Smooth muscle cell (in vitro differentiated cells): ENCODE data around the gene EOLA1. TPM values are rescaled to one million over a fixed set of nuclear protein-coding genes. Genes with fewer than 3 reads are reported as not detected.

Experiments used
- DNase-seq: peaks from one replicate; lab custom pipeline; 2025; ENCODE audit not compliant: unreplicated experiment; lab: John Stamatoyannopoulos, UW
- H2AFZ ChIP-seq: fragments of 200-600 bp; sonication (generic); 2 replicates; pipeline ENCODE4 v1.6.0; 2016; ENCODE audit warnings: antibody characterized with exemption, low read depth, mild to moderate bottlenecking
- H3F3A ChIP-seq: fragments of 200-600 bp; sonication (generic); 2 replicates; pipeline ENCODE4 v1.6.0; 2017; ENCODE audit warnings: antibody characterized with exemption, low read depth
- H3K27ac ChIP-seq: fragments of 200-600 bp; sonication (generic); 2 replicates; pipeline ENCODE4 v1.5.1; 2016; ENCODE audit warnings: low read depth, mild to moderate bottlenecking
- H3K27me3 ChIP-seq: fragments of 200-600 bp; sonication (generic); 2 replicates; pipeline ENCODE4 v1.6.1; 2016; ENCODE audit warnings: low read depth, mild to moderate bottlenecking
- H3K36me3 ChIP-seq: fragments of 200-600 bp; sonication (generic); 2 replicates; pipeline ENCODE4 v1.5.1; 2016; ENCODE audit warnings: low read depth
- H3K4me1 ChIP-seq: fragments of 200-600 bp; sonication (generic); 2 replicates; pipeline ENCODE4 v1.5.1; 2016; ENCODE audit warnings: low read depth
- H3K4me2 ChIP-seq: fragments of 200-600 bp; sonication (generic); 2 replicates; pipeline ENCODE4 v1.6.0; 2016; ENCODE audit warnings: mild to moderate bottlenecking
- H3K4me3 ChIP-seq: fragments of 200-600 bp; sonication (generic); 2 replicates; pipeline ENCODE4 v1.5.1; 2016; ENCODE audit warnings: mild to moderate bottlenecking
- H3K79me2 ChIP-seq: fragments of 200-600 bp; sonication (generic); 2 replicates; pipeline ENCODE4 v1.6.0; 2016; ENCODE audit warnings: low read depth, mild to moderate bottlenecking
- H3K9ac ChIP-seq: fragments of 200-600 bp; sonication (generic); 2 replicates; pipeline ENCODE4 v1.6.0; 2016; ENCODE audit warnings: low read depth
- H3K9me3 ChIP-seq: fragments of 200-600 bp; sonication (generic); replicated peaks from 2 replicates; pipeline ENCODE4 v1.5.1; 2016; ENCODE audit warnings: low read depth
- H4K20me1 ChIP-seq: fragments of 200-600 bp; sonication (generic); 2 replicates; pipeline ENCODE4 v1.6.0; 2016; ENCODE audit warnings: low read depth
- WGBS: methylation state at CpG from one replicate; pipeline ENCODE4 v1.1.7; 2016; ENCODE audit warnings: low lambda C conversion rate; 5-methylcytosine and 5-hydroxymethylcytosine counted together
- polyA plus RNA-seq: library from polyadenylated mRNA; unstranded; fragments of >200 nt; fragmentation: Nextera tagmentation; extraction: Ambion mirVana; gene quantifications from 2 replicates; pipeline ENCODE4 v1.2.1, GENCODE V29; 2016
- total RNA-seq: library from RNA; depleted of rRNA; stranded (reverse); fragments of >200 nt; gene quantifications from 2 replicates; pipeline ENCODE4 v1.2.3, GENCODE V29; 2014
- TF ChIP-seq, protein P1 (sequence below): fragments of 200-600 bp; sonication (generic); IDR thresholded peaks from 2 replicates; pipeline ENCODE4 v1.5.1; 2017; ENCODE audit warnings: borderline replicate concordance, mild to moderate bottlenecking, antibody characterized with exemption; ENCODE audit not compliant: insufficient read depth, poor library complexity, severe bottlenecking

Gene EOLA1
- total and polyA plus RNA-seq, 2 experiments from 2014 or later: 9.6 to 15.9 TPM

DNA sequence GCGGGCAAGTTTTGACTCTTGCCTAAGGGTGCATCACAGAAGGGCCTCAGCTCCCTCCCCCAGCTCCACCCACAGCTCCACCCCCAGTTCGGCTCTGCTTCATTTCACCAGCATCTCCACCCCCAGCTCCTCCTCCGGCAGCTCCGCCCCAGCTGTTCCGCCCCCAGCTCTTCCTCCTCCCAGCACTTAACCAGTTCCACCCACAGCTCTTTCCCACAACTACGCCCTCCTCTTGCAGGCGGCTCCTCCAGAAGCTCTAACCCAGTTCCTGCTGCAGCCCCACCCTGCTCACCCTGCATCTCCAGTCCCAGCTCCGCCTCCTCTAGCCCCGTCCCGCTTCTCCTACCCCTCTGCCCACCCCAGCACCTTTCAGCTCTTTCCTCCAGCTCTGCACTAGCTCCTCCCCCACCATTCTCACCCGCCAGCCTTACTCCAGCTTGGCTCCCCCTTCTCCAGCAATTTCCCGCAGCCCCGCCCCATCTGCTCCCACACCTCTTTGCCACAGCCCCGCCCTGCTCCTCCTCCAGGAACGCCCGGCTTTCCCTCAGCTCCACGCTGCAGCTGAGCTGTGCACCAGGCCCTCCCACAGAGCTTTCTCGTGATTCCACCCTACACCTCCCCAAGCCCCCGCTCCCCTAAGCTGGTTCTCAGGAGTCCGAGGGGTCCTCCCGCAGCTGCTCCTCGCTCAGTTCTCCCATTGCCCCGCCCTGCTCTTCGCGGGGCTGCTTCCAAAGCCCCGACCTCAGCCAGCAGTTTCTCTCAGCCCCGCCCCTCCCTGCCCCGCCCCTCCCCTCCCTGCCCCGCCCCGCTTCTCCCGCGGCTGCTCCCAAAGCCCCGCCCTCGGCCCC is 1.3 kb upstream of the EOLA1 start:
- Histone ChIP-seq H3K9ac (no peak overlapping the region), H2AFZ (no peak overlapping the region)

DNA sequence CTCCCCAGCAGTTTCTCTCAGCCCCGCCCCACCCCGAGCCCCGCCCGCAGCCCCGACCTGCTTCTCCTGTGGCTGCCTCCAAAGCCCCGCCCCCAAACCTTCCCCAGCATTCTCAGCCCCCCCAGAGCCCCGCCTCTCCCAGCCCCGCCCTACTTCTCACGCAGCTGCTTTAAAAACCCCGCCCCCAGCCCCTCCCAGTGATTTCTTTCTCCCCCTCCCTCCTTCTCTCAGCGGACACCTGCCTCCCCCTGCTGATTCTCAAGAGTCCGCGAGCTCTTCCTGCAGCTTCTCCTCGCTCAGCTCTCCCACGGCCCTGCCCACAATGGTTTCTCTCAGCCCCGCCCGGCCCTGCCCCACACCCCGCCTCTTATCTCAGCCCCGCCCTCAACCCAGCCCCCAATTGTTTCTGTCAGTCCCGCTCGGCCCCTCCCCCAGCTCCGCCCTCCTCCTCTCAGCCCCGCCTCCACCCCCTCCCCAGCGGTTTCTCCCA is 636 bp upstream of the EOLA1 start:
- H2AFZ ChIP-seq: no peak overlapping the region
- 40% methylated on average over 1 of the region's 24 CpGs for WGBS

More for the DNA sequence above, 1.3 kb upstream of the EOLA1 start:
- 61% methylated on average over 15 of the region's 34 CpGs for WGBS
- no peaks in the 10 kb centered on the region for H3K79me2 ChIP-seq
- no peaks in the 10 kb centered on the region for H3F3A ChIP-seq
- H3K27me3 ChIP-seq: no peaks in the 10 kb centered on the region
- H3K9me3 ChIP-seq: no peaks in the 10 kb centered on the region
- no peaks in the 10 kb centered on the region for H4K20me1 ChIP-seq
- H3K4me3 ChIP-seq: peak overlapping the region; percentile 57
- TF ChIP-seq, protein P1, sequence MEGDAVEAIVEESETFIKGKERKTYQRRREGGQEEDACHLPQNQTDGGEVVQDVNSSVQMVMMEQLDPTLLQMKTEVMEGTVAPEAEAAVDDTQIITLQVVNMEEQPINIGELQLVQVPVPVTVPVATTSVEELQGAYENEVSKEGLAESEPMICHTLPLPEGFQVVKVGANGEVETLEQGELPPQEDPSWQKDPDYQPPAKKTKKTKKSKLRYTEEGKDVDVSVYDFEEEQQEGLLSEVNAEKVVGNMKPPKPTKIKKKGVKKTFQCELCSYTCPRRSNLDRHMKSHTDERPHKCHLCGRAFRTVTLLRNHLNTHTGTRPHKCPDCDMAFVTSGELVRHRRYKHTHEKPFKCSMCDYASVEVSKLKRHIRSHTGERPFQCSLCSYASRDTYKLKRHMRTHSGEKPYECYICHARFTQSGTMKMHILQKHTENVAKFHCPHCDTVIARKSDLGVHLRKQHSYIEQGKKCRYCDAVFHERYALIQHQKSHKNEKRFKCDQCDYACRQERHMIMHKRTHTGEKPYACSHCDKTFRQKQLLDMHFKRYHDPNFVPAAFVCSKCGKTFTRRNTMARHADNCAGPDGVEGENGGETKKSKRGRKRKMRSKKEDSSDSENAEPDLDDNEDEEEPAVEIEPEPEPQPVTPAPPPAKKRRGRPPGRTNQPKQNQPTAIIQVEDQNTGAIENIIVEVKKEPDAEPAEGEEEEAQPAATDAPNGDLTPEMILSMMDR: no peak
- no peaks in the 10 kb centered on the region for H3K36me3 ChIP-seq
- peak; percentile 78 for DNase-seq
- no peaks in the 10 kb centered on the region for H3K4me1 ChIP-seq
- no peak overlapping the region for H3K27ac ChIP-seq
- peak overlapping the region; percentile 82 for H3K4me2 ChIP-seq

DNA sequence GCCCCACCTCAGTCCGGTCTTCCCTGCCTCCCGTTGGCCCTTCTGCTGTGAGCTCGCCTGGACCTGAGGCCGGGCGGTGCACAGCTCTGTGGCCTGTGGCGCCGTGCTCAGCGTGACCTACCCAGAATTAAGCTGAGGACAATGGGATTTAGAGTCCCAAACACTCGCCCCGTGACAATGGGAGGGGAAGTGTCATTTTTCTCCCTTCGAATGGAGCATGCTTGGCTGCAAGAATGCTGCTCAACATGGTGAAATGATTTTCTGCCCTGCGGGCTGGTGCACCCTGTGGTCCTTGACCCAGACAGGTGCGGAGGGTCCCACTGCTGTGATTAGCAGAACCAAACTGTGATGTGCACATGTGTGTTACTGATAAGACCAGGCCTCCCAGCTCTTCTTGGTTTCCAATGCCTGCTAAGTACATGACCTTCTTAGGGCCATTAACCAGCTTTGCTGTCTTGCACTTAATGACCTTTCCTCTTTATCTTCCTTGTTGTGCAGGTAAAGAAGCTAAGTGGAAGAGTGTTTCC is 772 bp downstream of the EOLA1 start:
- H3K4me2 ChIP-seq: peak overlapping the region; percentile 82
- TF ChIP-seq, protein P1: no peak
- 41% methylated on average over 13 of the region's 13 CpGs for WGBS
- no peaks in the 10 kb centered on the region for H3K4me1 ChIP-seq
- peak overlapping the region; percentile 93 for H3K27ac ChIP-seq
- H3K79me2 ChIP-seq: no peaks in the 10 kb centered on the region
- no peaks in the 10 kb centered on the region for H3K36me3 ChIP-seq
- DNase-seq: no peak
- no peaks in the 10 kb centered on the region for H3K27me3 ChIP-seq
- H3K9ac ChIP-seq: peak overlapping the region; percentile 71
- no peaks in the 10 kb centered on the region for H3K9me3 ChIP-seq
- no peaks in the 10 kb centered on the region for H4K20me1 ChIP-seq
- H3F3A ChIP-seq: no peaks in the 10 kb centered on the region
- H3K4me3 ChIP-seq: peak overlapping the region; percentile 50
- H2AFZ ChIP-seq: no peak overlapping the region

More for the DNA sequence above, 636 bp upstream of the EOLA1 start:
- DNase-seq: peak; percentile 78
- H3F3A ChIP-seq: no peaks in the 10 kb centered on the region
- H3K79me2 ChIP-seq: no peaks in the 10 kb centered on the region
- H4K20me1 ChIP-seq: no peaks in the 10 kb centered on the region
- TF ChIP-seq, protein P1: no peak
- no peaks in the 10 kb centered on the region for H3K9me3 ChIP-seq
- H3K4me3 ChIP-seq: peak overlapping the region; percentile 50
- no peaks in the 10 kb centered on the region for H3K4me1 ChIP-seq
- H3K36me3 ChIP-seq: no peaks in the 10 kb centered on the region
- peak overlapping the region; percentile 71 for H3K9ac ChIP-seq
- no peaks in the 10 kb centered on the region for H3K27me3 ChIP-seq
- H3K27ac ChIP-seq: peak overlapping the region; percentile 93
- H3K4me2 ChIP-seq: peak overlapping the region; percentile 82
